ENCODE measurements around the gene CTBP1.

CTBP1 gene

DNA sequence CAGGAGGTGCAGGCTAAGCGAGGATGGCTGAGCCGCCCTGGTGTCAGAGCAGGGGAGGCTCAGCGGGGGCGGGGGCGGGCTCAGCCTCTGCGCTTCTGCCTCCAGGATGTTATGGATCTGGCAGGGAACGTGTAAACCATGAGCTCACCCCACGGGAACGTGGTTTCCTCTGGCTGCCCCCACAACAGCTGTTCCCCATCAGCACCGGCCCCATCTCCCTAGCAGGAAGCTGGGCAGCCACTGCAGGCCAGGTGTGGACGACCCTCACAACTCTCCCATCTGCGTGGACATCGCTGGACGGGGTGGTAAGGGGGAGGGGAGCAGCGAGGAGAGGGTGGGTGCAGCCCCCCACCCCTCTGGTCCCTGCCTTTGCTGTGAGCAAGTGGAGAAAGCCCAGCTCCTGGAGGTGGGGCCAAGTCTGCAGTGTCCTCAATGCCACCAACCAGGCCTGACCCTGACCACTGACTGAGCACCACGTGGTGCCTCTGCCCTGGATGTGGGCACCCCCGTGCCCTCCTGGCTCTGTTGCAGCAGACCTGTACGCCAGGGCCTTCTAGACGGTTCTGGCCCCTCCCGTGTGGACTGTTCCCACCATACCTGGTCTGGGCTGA, 48.4 kb downstream of the CTBP1 start:
- H3K36me3 Mint-ChIP-seq: peaks cover 12% of the 10 kb centered on the region
- H3K4me1 Mint-ChIP-seq: peaks cover 39% of the 10 kb centered on the region
- H3K9me3 Mint-ChIP-seq: peaks cover 2% of the 10 kb centered on the region
- H3K4me3 Mint-ChIP-seq: no peak overlapping the region
- ATAC-seq: peak; percentile 11
- H3K27me3 Mint-ChIP-seq: no peaks in the 10 kb centered on the region
- peak overlapping the region; percentile 78 for H3K27ac Mint-ChIP-seq

DNA sequence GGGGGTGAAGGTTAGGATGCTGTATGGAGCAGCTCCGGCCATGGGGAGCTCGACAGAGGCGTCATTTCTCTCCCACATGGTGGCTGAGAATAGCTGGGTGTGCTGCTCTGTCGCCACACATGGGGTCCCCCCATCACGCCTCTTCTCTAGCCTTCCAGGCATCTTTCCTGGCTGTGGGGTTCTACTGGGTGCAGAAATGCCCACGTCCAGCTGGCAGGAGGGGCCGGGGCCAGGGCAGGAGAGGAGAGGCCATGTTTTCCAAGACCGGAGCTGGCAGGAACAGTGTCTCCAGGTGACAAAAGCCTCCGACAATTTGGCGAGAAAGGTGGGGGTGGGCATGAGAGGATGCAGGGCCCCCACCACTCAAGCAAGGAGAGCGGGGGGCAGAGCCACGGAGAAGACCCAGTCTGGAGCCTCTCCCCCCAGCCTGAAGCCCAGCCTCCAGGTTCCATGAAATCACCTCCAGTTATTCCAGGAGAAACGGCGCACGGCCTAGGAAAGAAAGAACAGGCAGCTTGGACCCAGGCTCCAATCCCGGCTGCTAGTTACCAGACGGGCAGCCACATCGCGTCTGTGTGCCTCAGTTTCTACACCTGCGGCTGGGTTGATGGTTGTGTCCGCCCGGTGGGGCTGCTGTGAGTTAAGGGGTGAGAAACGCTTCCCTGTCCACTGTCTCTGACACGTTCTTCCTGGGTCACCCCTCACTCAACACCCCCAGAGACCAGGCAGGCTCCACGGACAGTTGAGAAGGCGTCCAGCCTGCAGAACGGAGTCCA, 49.2 kb downstream of the CTBP1 start:
- peaks cover 9% of the 10 kb centered on the region for H3K36me3 Mint-ChIP-seq
- peaks cover 35% of the 10 kb centered on the region for H3K4me1 Mint-ChIP-seq
- peaks cover 2% of the 10 kb centered on the region for H3K9me3 Mint-ChIP-seq
- H3K27ac Mint-ChIP-seq: peak overlapping the region; percentile 78
- no peak overlapping the region for H3K4me3 Mint-ChIP-seq
- H3K27me3 Mint-ChIP-seq: no peaks in the 10 kb centered on the region
- no peak for ATAC-seq

DNA sequence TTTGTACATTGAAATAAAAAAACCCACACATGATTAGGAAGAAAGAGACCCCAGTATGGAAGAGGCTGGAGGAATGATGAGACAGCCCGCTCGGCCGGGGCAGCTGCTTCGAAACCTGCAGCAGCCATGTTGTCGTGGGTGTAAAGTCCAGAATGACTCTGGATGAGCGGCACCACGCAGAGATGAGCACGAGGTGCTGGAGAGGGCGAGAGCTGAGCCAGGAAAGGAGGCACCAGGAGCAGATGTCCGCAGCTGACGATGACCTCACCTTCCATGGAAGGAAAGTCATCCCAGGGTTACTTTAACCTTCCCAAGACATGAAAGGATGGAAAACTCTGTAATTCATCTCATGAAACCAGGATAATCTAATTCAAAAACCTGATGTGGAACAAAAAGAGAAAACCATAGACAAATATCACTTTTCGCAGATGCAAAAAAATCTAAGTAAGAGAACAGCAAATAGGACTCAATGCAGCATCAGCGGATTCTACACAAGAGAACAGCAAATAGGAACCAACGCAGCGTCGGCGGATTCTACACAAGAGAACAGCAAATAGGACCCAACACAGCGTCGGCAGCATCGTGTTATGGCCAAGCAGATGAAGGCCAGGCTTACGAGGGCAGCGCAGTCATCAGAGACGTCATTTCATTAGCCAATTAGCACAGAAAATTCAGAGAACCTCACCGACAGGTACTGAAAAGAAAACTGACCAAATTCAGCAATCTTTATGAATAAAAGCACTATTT, 50.7 kb downstream of the CTBP1 start:
- H3K4me3 Mint-ChIP-seq: no peak overlapping the region
- H3K27ac Mint-ChIP-seq: no peak overlapping the region

GRCh38 chr4:1196421-1197183, 52.3 kb downstream of the CTBP1 start:
- no peak overlapping the region for H3K4me3 Mint-ChIP-seq
- H3K27ac Mint-ChIP-seq: no peak overlapping the region

More for the DNA sequence above, 50.7 kb downstream of the CTBP1 start:
- H3K4me1 Mint-ChIP-seq: peaks cover 20% of the 10 kb centered on the region
- H3K36me3 Mint-ChIP-seq: no peaks in the 10 kb centered on the region
- no peaks in the 10 kb centered on the region for H3K27me3 Mint-ChIP-seq
- no peaks in the 10 kb centered on the region for H3K9me3 Mint-ChIP-seq
- ATAC-seq: no peak

DNA sequence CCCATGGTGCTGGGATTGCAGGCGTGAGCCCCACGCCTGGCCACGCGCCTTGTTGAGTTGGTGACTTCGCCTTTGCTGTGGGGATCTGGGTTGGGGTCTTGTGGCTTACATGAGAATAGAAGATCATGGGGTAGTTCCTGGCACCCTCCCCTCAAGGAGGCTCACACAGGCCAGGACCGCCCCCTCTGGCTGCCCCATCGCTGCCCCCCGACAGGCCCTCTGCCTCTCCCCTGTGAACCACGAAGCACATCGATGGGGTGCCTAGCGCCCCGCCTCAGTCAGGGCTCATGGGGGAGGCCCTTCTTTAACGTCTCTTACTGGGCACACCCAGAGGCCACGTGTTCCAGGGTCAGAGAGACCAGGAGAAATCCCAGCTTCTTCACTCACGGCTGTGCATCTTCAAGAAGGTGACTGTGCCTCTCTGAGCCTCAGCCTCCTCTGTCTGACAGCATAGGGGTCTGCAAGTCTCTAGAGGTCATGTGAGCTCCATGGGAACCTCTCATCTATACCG, 53.0 kb downstream of the CTBP1 start:
- H3K4me3 Mint-ChIP-seq: no peak overlapping the region
- H3K27ac Mint-ChIP-seq: no peak overlapping the region
- no peak for ATAC-seq
- H3K9me3 Mint-ChIP-seq: no peaks in the 10 kb centered on the region
- H3K4me1 Mint-ChIP-seq: peaks cover under 1% of the 10 kb centered on the region
- H3K36me3 Mint-ChIP-seq: no peaks in the 10 kb centered on the region
- no peaks in the 10 kb centered on the region for H3K27me3 Mint-ChIP-seq

More at GRCh38 chr4:1196421-1197183, 52.3 kb downstream of the CTBP1 start:
- ATAC-seq: no peak
- Mint-ChIP-seq H3K27me3 (no peaks in the 10 kb centered on the region), H3K9me3 (no peaks in the 10 kb centered on the region), H3K36me3 (no peaks in the 10 kb centered on the region), H3K4me1 (peaks cover 7% of the 10 kb centered on the region)

- no peak for ATAC-seq
- Mint-ChIP-seq H3K4me1 (no peaks in the 10 kb centered on the region), H3K4me3 (no peak overlapping the region), H3K27ac (no peak overlapping the region), H3K36me3 (no peaks in the 10 kb centered on the region), H3K27me3 (no peaks in the 10 kb centered on the region), H3K9me3 (no peaks in the 10 kb centered on the region)
Observed at GRCh38 chr4:1195109-1195671, 53.7 kb downstream of the CTBP1 start.

DNA sequence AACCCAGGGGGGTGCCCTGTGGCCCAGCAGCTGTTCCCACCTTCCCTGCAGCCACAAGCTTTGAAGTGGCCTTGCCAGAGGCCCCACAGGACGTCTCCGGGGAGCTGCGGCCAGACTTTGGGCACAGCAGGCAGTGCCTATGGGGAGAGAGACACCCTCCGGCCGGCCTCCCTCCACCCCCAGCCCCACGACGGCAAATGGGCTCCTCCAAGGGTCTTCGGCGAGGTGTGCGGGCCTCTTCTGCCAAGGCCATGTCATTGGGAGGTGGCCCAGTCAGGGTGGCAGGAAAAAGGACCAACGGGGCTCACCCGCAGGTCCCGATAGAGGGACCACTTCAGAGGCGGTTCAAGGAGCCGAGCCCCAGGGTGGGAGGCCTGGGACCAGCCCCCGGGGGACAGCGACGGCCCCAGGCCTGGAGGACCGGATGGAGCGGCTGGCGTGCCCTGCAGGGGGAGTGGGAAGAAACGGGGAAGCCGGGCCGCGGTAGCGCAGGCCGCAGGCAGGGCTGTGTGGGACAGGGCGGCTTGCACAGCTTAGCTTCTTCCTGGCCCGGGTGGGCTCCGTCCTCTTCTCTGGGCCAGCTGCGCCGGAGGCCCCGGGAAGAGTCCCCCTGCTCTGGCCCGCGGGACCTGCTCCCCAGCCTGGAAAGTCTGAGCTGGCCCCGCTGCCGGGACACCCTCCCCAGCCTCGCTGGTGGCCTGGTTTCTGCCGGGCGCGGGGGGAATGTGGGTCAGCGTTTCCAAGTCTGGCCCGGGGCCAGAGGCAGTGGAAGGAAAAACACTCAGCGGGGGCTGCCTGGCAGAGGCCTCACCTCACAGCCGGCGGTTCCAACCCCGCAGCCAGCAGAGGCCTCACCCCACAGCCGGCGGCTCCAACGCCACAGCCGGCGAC, 54.7 kb downstream of the CTBP1 start:
- Mint-ChIP-seq H3K4me1 (no peaks in the 10 kb centered on the region), H3K4me3 (no peak overlapping the region), H3K9me3 (no peaks in the 10 kb centered on the region), H3K27me3 (no peaks in the 10 kb centered on the region), H3K27ac (no peak overlapping the region), H3K36me3 (no peaks in the 10 kb centered on the region)
- peak; percentile 37 for ATAC-seq

GRCh38 chr4:1193206-1194009, 55.5 kb downstream of the CTBP1 start:
- H3K4me3 Mint-ChIP-seq: no peak overlapping the region
- no peaks in the 10 kb centered on the region for H3K36me3 Mint-ChIP-seq
- H3K27ac Mint-ChIP-seq: no peak overlapping the region
- no peaks in the 10 kb centered on the region for H3K9me3 Mint-ChIP-seq
- H3K4me1 Mint-ChIP-seq: no peaks in the 10 kb centered on the region
- peak; percentile 40 for ATAC-seq
- H3K27me3 Mint-ChIP-seq: no peaks in the 10 kb centered on the region

- Mint-ChIP-seq H3K36me3 (no peaks in the 10 kb centered on the region), H3K9me3 (no peaks in the 10 kb centered on the region), H3K4me1 (no peaks in the 10 kb centered on the region), H3K27ac (no peak overlapping the region), H3K4me3 (no peak overlapping the region), H3K27me3 (no peaks in the 10 kb centered on the region)
- no peak for ATAC-seq
Observed at GRCh38 chr4:1192493-1193205, 56.3 kb downstream of the CTBP1 start.

DNA sequence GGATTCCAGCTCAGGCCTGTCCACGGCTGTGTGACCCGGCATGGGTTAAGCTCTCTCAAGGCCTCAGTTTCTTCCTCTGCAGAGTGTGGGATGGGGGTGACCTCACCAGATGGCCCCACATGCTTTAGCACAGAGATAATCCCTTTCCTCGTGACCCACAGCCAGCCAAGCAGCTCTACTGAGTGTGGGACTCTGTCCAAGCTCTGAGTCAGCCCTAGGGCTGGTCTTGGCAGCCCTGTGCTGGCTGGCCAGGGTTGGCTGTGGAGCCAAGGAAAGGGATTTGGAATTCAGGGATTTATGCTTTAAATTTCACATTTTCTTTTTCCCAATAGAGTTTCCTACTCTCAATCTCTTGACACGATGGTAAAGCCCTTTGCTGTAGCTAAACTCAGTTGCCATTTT, 56.8 kb downstream of the CTBP1 start:
- H3K4me3 Mint-ChIP-seq: no peak overlapping the region
- no peaks in the 10 kb centered on the region for H3K36me3 Mint-ChIP-seq
- H3K27me3 Mint-ChIP-seq: no peaks in the 10 kb centered on the region
- ATAC-seq: no peak
- H3K9me3 Mint-ChIP-seq: no peaks in the 10 kb centered on the region
- peaks cover 4% of the 10 kb centered on the region for H3K4me1 Mint-ChIP-seq
- no peak overlapping the region for H3K27ac Mint-ChIP-seq

DNA sequence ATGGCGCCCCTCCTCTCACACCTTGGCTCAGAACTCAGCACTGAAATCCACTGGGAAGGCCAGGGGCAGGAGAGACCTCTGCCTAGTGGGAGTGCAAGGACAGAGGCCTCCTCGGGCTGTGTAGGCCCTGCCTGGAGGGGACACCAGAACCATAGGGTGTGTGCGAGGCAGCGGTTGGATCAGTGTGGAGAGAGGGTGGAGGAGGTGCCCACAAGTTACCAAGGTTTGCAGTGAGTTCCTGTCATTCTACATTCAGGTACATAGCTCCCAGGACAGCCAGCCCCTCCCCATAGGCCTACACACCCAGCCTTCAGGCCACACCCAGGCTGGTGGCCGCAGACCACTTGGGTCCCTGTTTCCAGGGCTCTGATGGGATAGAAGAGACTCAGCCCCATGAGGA, 57.3 kb downstream of the CTBP1 start:
- Mint-ChIP-seq H3K27ac (no peak overlapping the region), H3K9me3 (no peaks in the 10 kb centered on the region)

DNA sequence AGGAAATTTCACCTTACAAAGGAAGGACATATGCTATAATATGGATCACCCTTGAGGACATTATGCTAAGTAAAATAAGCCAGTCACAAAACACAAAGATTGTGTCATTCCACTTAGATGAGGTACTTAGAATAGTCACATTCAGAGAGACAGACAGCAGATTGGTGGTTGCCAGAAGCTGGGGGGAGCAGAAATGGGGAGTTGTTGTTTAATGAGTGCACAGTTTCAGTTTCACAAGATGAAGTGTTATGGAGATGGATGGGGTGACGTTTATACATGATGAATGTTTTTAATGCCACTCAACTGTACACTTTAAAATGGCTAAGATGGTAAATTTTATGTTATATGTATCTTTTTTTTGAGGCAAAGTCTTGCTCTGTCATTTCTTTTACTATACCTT, 61.7 kb downstream of the CTBP1 start:
- H3K36me3 Mint-ChIP-seq: no peaks in the 10 kb centered on the region
- peak; percentile 56 for ATAC-seq
- no peak overlapping the region for H3K27ac Mint-ChIP-seq
- no peaks in the 10 kb centered on the region for H3K27me3 Mint-ChIP-seq
- no peak overlapping the region for H3K4me3 Mint-ChIP-seq
- peaks cover 4% of the 10 kb centered on the region for H3K9me3 Mint-ChIP-seq
- H3K4me1 Mint-ChIP-seq: peaks cover 13% of the 10 kb centered on the region

More for the DNA sequence above, 57.3 kb downstream of the CTBP1 start:
- Mint-ChIP-seq H3K27me3 (no peaks in the 10 kb centered on the region), H3K36me3 (no peaks in the 10 kb centered on the region), H3K4me1 (peaks cover 7% of the 10 kb centered on the region), H3K4me3 (no peak overlapping the region)
- peak; percentile 11 for ATAC-seq

Measured in stimulated activated memory B cell treated with anti-CD40 and anti-IgM and Interleukin-4, amounts not matched to agents 10 μg/mL and 1 μg/mL and 100 μg/mL, for 72 hours (primary cell).